Skeletal muscle cell (primary cell): ENCODE measurements around the gene MREG.
A peak's percentile ranks its signal among the peaks of the same experiment; 100 is the strongest.
"Not testable (repeated sequence)": the region's sequence is repeated elsewhere in the genome, so short reads cannot be mapped to it uniquely, and the experiment has no call there.

Experiments used
- DNase-seq: peaks from one replicate; pipeline ENCODE4 v3.0.0-alpha.2; 2010; ENCODE audit warnings: low read depth
- H3K4me3 ChIP-seq: 2 replicates; pipeline ENCODE4 v1.5.1; 2011; ENCODE audit warnings: low read depth, mild to moderate bottlenecking, control low read depth, low read length, moderate library complexity

MREG gene

DNA sequence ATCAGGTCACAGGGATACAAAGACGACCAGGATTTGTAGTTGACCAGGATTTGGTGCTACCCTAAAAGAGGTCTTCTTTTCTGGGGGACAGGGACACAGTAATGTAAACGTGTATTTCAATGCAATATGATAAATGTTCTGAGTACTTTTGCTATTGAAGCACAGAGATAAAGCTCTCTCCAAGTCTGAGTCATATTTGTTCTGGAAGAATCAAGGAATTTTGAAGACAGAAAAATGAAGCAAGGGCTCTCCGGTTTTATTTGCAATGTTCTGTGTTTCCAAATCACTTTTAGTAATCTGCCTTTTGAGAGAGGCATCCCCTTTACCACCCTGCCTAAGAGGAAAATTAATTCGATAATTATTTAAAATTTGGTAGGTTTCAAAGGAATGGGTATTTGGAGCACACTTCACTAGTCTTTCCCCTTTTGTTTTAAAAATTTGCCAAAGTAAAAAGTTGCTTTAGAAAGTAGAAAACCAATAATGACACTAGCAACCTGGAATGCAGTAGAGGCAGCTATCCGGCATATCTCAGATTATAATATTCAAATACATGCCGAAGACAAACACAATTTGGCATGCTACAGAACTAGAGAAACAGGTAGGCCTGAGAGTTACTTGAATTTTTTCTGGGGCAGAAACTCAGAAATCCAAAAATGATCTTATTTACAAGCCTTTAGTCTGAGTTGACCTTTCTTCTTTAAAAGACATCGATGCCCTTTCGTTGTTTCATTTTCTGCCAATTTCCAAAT is 82.7 kb downstream of the MREG start:
- DNase-seq, result no peak
- H3K4me3 ChIP-seq, result no peak overlapping the region

DNA sequence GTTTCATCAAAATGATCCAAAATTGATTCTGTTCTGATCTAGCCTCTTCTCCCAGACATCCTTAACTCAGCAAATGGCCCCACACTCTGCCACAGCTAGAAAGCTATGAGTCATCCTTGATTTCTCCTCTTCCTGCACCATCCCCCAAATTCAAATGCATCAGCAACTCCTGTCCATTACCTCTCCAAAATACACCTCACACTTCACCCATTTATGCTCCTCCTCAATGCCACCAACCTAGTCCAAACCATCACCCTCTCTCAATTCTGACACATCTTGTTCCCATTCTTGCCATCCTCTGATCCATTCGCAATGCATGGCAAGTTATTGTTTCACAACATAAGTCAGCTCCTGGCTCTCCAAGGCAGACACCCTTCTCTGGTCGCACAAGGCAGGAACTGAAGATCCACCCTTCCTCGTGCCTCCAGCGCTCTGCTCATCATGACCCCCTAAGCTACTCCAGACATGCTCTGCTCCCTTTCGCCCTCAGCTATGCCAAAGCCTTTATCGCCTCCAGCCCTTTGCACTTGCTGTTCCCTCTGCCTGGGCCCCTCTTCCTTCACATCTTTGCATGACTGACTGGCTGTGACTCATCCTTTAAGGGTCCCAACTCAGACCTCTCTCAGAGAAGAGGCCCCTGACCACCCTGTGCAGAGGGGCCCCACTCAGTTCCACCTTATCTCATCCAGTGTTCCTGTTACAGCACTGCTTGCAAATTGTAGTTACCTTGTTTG is 83.6 kb downstream of the MREG start:
- DNase-seq, result no peak
- H3K4me3 ChIP-seq, result no peak overlapping the region

DNA sequence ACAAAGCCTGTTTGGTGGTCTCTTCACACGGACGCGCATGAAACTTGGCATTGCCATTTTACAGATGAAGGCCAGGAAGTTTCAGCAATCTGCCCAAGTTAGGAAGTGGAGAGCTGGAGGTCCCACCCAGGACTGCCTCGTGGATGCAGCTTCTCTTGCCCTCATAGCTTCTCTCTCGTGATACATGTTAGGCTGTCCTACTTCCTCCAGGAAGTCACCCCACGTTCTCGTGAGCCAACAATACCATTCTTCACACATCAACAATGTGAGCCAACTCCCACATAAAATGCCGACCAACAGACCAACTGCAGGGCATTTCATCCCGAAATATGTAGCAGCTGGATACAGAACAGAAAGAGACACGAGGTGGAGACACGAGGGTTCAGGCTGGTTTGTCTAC is 85.3 kb downstream of the MREG start:
- H3K4me3 ChIP-seq, result no peak overlapping the region
- DNase-seq, result no peak

DNA sequence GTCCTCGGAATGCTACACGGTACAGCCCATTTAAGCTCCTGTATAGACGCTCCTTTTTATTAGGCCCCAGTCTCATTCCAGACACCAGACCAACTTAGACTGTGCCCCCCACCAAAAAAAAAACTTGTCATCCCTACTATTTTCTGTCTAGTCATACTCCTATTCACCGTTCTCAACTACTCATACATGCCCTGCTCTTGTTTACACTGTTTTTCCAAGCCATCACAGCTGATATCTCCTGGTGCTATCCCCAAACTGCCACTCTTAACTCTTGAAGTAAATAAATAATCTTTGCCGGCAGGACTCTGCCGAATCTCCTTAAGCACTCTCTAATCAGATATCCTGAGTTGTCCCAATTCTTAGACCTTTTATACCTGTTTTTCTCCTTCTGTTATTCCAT is 86.4 kb downstream of the MREG start:
- H3K4me3 ChIP-seq, DNase-seq: not testable (repeated sequence)

DNA sequence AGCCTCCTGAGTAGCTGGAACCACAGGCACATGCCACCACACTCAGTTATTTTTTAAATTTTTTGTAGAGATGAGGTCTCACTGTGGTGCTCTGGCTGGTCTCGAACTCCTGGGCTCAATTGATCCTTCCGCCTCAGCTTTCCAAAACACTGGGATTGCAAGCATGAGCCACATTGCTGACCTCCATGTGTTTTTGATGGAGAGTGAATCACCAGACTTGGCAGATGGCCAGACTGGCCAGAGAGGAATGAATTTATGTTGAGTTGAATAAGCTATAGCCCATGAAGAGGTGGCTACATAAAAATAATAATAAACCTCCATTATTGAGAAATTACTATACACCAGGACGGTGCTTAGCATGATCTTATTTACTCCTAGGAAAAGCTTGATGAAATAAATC is 91.5 kb downstream of the MREG start:
- no peak overlapping the region for H3K4me3 ChIP-seq
- peak; percentile 93 for DNase-seq

DNA sequence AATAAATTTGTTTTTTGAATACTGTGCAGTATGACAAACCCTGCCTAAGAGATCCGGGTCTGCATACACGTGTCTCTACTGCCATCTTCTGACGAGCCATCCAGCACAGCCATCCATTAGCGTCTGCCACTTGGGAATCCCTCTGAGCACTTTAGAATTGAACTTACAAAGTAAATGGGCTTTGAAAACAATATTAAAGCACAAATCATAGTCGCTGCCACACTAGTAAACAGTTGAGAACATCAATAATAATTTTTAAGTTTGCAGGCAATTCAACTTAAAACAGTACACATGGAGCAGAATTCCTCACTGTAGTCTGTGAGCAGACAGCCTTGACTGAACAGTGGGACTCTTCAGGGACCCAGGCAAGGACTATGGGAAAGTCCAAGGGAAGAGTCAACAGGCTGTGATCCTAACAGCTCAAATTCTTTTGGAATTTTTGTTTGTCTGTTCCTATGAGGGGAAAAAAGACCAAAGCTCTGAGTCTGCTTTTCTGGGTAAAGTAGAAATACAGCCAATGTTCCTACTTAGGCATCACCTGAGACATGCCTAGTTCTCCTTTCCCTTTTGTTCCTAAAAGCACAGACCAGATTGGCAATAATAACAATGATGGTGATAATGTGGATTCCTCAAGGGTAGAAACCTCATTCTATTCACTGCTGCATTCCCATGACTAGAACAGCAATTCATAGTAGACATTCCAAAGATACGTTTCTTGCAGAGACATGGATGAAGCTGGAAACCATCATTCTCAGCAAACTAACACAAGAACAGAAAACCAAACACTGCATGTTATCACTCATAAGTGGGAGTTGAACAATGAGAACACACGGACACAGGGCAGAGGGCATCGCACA is 92.9 kb downstream of the MREG start:
- no peak overlapping the region for H3K4me3 ChIP-seq
- DNase-seq, result peak; percentile 56

DNA sequence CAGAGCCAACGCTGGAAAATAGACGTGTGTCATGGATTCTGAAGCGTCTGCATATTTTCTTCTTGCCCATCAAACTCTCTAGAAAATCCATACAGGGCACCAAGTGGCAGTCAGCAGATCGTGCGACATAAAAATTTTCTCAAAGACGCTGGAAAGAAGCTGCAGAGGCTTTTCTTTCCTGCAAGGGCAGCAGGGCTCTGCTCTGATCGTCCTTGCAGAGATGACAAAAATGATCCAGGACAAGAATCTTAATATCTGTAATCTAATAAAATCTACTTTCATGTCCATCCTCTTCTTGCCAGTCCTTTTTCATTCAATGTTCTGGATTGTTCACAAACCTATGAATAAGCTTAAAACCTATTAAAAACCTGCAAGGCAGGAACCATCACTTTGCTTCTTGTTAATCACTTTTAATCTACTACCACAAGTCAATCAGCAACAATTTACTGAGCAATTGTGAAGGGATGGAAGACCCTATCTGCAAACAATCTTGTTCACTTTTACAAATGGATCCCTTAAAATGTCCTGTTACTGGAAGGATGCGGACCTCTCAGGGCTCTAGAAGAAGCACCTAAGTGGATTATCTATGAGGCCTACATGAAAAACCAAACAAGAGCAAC is 93.6 kb downstream of the MREG start:
- no peak for DNase-seq
- H3K4me3 ChIP-seq, result no peak overlapping the region

DNA sequence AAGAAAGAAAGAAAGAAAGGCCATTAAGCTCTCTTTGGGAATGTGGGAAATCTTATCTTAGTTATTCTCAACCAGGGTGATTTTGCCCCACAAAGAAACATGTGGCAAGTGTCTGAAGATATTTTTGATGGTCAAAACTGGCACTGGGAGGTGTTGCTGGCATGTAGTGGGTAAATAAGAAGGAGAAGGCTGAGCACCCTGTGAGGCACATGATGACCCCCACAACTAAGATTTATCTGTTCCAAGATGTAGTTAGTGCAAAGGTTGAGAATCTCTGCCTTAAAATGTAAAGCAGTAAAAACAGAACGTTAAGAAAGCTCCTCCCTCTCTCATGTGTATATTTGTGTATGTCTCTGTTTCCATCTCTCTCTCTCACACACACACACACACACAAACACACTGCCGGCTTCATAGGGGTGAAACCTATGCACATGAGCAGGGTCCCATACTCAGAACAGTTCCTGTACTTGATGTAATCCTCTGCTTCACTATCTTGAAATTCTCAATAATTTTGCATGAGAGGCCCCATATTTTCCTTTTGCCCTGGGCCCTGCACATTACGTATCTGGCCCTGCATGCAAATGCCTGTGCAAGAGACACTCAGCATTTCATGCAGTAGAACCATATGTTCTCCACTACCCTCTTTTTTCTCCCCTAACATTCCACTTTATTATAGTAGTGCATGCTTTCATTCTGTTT is 94.3 kb downstream of the MREG start:
- no peak for DNase-seq
- H3K4me3 ChIP-seq, result no peak overlapping the region

DNA sequence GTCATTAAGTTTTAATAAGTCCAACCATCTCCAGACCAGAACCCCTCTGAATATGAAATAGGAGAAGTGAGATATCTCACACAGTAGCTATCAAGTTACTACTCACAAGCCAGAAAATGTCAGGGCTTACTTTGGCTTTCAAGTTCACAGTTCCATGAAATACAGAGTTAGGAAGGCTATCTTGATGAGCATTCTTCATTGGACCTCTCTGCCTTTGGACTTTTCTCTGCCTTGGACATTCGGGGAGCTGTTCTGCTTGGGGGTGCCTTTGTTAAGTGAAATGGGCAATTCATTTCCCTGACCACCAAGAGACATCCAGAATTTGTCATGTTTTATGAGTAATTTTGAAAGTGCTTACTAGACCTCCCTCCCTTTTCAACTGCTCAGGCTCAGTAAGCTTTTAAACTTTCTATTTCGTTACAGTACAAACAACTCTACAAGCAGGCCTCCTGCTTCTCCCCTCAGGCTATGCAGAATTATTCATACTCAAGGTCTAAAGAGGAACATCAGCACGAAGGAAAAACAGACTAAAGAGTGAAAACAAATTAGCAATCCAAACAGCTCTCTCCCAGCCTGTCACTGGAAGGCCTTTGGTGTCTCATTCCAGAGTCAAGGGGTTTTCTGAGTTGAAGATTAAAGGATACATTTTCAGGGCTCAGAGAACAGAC is 95.3 kb downstream of the MREG start:
- no peak for DNase-seq
- H3K4me3 ChIP-seq, result no peak overlapping the region

DNA sequence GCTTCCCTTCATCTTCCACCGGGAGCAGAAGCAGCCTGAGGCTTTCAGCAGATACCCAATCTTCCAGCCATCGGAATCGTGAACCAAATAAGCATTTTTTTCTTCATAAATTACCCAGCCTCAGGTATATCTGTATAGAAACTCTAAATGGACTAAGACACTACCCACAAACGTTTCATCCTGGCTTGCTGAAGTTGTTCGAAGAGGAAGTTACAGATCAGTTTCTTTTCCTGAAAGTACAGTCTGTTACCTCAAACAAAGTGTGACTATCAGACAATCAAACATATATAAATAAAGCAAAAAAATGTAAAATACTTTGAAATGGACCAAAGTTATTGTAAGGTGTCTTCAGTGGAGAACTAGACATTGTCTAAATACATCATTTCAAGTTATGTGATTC is 97.9 kb downstream of the MREG start:
- DNase-seq, result no peak

DNA sequence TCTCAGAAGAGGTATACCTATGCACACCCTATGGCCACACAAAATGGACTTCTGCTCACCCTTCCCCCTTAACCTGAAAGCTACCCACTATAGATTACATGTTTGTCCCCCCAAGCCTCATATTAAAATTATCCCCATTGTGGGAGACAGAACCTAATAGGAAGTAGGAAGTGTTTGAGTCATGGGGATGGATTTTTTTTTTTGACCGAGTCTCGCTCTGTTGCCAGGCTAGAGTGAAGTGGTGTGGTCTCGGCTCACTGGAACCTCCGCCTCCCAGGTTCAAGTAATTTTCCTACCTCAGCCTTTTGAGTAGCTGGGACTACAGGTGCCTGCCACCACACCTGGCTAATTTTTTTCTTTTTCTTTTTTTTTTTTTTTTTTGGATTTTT is 98.6 kb downstream of the MREG start:
- no peak overlapping the region for H3K4me3 ChIP-seq
- no peak for DNase-seq

More for the DNA sequence above, 97.9 kb downstream of the MREG start:
- no peak overlapping the region for H3K4me3 ChIP-seq

DNA sequence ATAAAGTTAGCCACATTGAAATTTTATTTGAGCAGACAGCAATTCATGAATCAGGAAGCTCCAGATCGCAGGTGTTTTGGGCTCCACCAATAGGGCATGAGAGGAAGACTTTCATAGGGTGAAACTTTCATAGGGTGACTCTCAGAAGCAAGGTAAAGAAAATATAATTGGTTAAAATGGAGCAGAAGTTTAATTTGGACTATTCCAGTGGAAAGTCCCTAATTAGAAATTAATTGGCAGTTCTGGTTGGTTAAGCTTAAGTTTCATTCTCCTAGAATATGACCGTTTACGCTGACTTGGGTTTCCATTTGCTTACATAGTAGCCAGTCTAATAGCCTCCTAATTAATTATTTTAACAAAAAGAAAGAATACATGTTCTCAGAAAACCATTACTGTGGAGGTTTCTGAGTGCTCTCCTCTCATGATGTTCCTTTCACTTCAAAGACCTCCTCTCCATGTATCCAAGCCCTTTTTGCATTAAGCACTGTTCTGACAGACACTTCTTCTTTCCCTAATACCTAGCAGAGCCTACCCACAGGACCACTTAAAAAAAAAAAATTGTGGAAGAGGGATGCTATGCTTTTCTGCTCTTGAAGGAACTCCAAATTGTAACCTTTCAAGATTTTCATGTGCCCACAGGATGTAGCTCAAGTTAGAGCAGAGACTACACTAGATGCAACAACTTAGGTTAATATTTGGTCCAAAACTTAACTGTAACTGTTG is 99.1 kb downstream of the MREG start:
- no peak overlapping the region for H3K4me3 ChIP-seq
- no peak for DNase-seq

DNA sequence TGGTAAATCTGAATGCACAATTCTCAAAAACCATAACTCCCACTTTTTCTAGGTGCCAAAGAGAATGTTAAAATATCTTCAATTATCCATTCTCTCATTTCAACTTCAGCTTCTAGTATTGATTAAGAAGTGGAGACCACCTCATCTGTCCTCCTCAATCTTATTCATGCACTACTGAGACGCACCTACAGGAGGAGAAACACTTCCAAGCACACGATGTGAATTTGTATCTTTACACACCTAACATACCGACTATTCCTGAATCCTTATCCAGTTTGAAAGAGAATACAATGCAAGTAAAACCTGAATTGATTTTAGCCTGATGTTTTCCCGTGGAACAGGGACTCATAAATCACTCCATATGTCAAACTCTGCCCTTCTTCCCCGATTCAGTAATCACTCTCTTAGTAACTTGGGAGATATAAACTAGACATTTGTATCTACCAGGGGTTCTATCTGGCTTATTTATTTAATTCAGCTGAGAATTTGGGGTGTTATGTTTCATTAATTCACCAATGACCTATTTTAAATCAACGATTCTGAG is 101.0 kb downstream of the MREG start:
- no peak for DNase-seq
- no peak overlapping the region for H3K4me3 ChIP-seq

DNA sequence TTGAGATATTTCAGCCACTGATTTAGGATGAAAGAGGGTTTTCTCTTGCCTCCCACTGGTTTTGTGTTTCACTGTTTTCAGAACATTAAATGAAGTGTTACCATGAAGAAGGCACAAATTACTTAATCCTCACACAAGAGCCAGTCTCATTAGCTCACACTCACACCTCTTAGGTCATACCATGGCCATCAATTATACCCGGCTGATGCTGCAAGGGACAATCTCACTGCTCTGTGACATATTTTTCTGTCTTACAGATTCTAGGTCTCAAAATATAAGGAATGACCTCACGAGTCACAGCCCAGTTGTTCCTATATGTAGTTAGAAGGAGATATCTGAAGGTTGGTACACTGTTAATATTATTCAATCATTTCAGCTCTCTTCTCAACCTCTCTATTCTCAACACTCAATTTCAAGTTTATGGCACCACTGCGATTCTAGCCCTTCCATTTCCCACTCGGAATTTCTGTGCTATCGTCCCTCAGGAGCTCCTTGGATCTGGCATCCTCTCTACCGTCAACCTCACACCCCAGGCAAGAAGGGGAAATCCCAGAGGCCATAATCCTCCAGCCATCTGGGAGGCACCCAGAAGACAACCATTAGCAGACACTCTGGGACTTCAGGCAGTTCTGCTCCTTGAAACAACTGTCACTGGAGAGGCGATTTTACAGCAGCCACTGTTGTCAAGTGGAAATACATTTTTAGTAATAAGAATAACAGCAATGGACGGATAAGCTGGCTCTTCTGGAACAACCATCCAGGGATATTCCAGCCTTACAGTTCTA is 101.9 kb downstream of the MREG start:
- DNase-seq, result no peak
- H3K4me3 ChIP-seq, result no peak overlapping the region

DNA sequence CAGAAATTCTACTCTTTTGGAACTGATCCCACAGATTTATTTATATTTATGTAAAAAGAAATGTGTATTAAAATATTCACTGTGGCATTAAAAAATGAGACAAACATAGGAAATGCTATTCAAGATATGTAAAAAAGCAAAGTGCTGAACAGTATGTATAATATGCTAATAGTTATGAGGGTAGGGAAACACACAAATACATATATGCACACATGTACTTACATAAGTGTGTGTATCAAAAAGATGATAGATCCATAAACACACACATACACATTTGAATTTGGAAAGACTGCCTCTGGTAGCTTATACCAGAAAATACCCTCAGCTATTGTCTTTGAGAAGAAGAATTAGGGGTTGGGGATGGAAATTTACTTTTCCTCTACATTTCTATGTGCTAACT is 103.2 kb downstream of the MREG start:
- no peak for DNase-seq
- H3K4me3 ChIP-seq, result no peak overlapping the region

DNA sequence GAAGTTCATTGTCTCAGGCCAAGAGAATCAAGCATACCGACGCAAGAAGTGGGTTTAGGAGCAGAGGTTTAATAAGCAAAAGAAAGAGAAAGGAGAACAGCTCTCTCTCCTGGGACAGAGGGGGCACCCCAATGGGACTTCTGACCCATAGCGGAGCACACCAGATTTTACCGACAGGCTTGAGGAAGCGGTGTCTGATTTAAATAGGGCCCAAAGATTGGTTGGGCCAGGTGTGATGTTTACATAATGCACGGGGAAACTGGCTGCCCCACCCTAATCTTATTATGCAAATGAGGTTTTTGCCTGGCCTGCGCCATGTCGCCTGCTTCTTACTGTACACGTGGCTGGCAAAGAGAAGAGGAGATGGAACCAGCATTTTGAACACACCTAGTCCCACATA is 106.2 kb downstream of the MREG start:
- H3K4me3 ChIP-seq, result no peak overlapping the region

DNA sequence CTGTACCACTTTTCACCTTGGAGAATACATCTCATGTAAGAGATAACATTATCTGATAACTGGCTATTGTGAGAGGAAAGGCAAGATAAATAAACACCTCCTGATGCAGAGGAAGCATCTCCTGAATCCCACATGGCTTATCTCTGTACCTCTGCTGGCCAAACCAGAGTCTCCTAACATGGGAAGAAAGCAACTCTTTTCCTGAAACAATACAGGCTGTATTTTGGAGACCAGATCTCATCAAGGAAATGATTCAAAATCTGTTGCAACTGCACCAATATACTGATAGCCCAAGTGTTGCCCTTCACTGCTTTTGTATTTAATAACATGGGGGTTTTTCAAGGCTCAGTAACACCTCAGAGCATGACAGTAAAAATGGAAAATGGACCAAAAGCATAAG is 106.9 kb downstream of the MREG start:
- no peak overlapping the region for H3K4me3 ChIP-seq
- DNase-seq, result no peak

More for the DNA sequence above, 106.2 kb downstream of the MREG start:
- no peak for DNase-seq
